Left kidney (tissue), 8 donors: ENCODE results near the gene LYVE1. TPM values are rescaled to one million over a fixed set of nuclear protein-coding genes. Genes with fewer than 3 reads are reported as not detected.

Experiments used
- DNase-seq: peaks from one replicate; pipeline ENCODE4 v3.0.0-alpha.2; 2013
- long read RNA-seq, 8 donors: transcript quantifications; one replicate each; lab custom pipeline, GENCODE V29; 2026
- polyA plus RNA-seq: library from polyadenylated mRNA; unstranded; fragments of 120-200 nt; gene quantifications from one replicate; pipeline ENCODE4 v1.2.1, GENCODE V29; 2013; ENCODE audit not compliant: insufficient read length

LYVE1 gene, protein sequence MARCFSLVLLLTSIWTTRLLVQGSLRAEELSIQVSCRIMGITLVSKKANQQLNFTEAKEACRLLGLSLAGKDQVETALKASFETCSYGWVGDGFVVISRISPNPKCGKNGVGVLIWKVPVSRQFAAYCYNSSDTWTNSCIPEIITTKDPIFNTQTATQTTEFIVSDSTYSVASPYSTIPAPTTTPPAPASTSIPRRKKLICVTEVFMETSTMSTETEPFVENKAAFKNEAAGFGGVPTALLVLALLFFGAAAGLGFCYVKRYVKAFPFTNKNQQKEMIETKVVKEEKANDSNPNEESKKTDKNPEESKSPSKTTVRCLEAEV
- 57.2 TPM for polyA plus RNA-seq
- long read RNA-seq, donor 1, transcript LYVE1-201 (6 exons, 3,273 nt) = major isoform, 10 of 16 reads
- long read RNA-seq, donor 1, partial matches to known transcripts = 6 of 16 reads
- long read RNA-seq, donor 1, other reads (novel, unspliced or antisense) = 0 of 16 reads
- long read RNA-seq, donor 2, transcript LYVE1-201 (6 exons, 3,273 nt) = major isoform, 14 of 21 reads
- long read RNA-seq, donor 2, partial matches to known transcripts = 7 of 21 reads
- long read RNA-seq, donor 2, other reads (novel, unspliced or antisense) = 0 of 21 reads
- long read RNA-seq, donor 3, transcript LYVE1-201 (6 exons, 3,273 nt) = major isoform, 16 of 21 reads
- long read RNA-seq, donor 3, partial matches to known transcripts = 5 of 21 reads
- long read RNA-seq, donor 3, other reads (novel, unspliced or antisense) = 0 of 21 reads
- long read RNA-seq, donor 4 = 0 reads
- long read RNA-seq, donor 5, transcript LYVE1-201 (6 exons, 3,273 nt) = major isoform, 25 of 43 reads
- long read RNA-seq, donor 5, partial matches to known transcripts = 18 of 43 reads
- long read RNA-seq, donor 5, other reads (novel, unspliced or antisense) = 0 of 43 reads
- long read RNA-seq, donor 6, transcript LYVE1-201 (6 exons, 3,273 nt) = major isoform, 11 of 22 reads
- long read RNA-seq, donor 6, partial matches to known transcripts = 11 of 22 reads
- long read RNA-seq, donor 6, other reads (novel, unspliced or antisense) = 0 of 22 reads
- long read RNA-seq, donor 7, transcript LYVE1-201 (6 exons, 3,273 nt) = major isoform, 16 of 23 reads
- long read RNA-seq, donor 7, partial matches to known transcripts = 7 of 23 reads
- long read RNA-seq, donor 7, other reads (novel, unspliced or antisense) = 0 of 23 reads
- long read RNA-seq, donor 8, transcript LYVE1-201 (6 exons, 3,273 nt) = major isoform, 6 of 6 reads
- long read RNA-seq, donor 8, partial matches to known transcripts = 0 of 6 reads
- long read RNA-seq, donor 8, other reads (novel, unspliced or antisense) = 0 of 6 reads

DNA sequence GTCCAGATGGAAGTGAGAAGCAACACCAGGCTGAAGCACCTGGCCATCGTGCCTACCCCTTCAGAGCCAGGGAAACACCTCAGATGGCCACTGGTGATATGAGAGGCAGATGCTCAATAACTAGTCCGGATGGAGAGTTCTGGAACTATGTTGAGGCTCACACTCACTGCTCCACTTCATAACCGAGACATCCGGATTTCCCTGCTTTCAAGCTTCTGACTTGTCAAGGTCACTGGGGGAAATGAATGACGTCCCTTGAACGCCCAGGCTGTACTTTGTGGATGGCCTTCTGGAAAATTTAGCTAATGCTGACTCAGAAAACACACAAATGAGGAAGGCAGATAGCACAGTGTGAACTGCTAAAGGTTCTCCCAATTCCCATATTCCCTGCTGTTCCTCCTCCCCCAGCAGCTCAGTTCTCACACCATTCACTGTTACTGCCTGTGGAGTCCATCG is at the start of gene LYVE1:
Gene LYVE1 (minus strand): TSS at position 180 of the 456 bp plus-strand sequence. CDS start 133 bp downstream, at position 47.
- DNase-seq = no peak

DNA sequence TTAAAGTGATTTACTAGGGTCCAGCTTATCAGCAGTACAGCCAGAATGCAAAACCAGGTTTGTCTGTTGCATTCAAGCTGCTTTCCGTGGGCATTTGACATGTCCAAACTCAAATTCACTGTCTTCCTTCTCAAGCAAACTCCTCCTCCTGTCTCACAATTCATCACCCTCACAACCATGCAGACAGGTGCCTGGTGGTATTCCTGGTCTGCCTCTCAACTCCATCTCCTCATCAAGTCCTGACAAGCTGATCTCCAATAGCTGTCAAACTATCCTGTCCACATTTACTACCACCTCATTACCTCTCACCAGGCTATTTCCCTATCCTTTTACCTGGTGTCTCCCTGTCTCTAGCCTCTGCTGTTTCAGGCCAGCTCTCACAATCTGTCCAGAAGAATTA is 49.1 kb upstream of the LYVE1 start:
- DNase-seq = no peak

DNA sequence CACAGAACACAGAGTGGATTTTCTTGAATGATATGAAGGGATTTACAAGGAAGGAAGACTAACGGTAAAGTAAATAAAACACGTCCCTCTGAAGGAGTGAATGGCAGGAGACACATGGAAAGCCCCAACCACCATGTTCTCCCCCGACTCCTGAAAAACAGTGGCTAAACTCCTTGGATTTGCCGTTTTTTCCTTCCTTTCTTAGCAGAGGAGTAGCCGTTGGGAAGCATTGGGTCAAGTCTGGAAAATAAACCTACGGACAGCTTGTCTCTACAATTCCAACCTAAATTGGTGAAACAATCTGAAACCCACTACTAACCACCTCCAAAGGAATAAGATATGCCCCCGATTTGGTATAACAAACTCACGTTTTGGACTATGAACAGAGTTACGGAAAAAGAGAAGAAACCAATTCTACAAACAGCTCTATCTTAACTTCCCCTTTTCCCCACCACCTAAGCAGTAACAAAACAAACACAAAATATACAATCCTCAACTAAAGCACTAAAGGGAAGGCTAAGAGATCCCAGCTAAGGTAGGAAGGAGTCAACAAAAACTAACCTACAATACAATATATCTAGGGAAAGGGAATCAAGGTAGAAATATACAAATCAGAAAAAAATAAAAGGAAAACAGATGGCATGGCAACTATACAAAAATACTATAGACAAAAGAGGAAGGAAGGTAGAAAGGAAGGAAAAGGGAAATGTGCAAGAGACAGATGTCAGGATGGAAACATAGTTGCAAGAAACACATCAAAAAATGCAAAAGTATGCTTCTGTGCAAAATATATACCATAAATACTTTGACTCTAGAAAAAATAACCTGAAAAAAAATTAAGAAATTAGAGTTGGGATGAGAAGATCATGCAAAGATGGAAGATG is 43.8 kb upstream of the LYVE1 start:
- no peak for DNase-seq

DNA sequence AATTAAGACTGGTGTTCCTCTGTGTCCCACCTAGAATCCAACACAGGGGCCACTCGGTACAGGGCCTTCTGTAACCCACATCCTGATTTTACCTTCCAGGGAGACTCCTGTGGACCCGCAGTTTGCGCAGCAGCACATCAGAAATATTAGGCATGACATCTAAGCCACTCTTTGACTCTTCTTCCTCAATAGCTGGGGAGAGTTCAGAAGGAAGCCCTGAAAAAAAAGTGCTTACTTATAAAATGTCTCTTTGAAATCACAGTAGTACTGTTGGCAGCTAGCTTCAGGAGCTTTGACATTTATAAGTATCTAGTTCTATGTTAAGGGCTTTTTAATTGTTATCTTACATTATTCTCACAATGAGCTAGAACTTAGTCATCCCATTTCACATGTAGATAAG is 41.2 kb upstream of the LYVE1 start:
- no peak for DNase-seq

DNA sequence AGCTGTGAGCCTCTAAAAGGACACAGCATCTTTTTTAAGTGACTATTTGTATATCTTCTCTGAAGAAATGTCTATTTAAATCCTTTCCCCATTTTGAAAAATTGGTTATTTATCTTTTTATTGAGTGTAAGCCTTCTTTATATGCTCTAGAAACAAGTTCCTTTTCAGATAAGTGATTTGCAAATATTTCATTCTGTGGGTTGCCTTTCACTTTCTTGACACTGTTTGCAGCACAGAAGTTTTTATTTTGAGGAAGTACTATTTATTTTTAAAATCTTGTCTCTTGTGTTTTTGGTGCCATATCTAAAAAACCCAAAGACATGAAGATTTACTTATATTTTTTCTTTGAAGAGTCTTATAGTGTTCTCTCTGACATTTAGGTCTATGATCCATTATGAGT is 40.1 kb upstream of the LYVE1 start:
- no peak for DNase-seq

DNA sequence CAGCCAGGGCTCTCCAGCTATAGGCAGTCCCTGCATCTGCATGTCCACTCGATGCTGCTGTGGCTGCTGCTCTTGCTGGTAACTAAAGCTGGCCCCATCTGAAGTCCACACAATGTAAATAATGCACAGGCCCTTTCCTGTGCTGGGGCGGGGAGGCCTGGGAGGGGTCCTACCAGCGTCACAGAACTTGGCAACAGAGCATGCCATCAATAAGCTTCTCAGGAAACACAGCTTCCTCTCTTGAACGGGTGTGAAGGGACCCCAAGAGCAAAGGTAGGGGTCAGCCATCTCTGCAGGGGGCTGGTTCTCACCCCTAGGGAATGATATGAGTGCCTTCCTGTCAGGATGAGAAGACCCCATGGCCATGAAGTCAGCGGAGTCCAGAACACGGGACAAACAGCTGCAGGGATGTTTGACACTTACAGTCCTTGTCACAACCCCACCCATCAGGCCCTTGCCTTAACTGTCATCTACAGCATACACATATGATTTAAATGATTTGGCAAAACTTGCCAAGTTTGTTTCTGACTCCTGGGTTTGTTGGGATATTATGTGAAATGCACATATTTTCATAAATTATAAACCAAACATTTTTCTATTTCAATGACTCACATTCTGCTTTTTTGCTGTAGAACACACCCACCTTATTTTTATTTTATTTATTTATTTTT is 39.1 kb upstream of the LYVE1 start:
- DNase-seq = no peak

DNA sequence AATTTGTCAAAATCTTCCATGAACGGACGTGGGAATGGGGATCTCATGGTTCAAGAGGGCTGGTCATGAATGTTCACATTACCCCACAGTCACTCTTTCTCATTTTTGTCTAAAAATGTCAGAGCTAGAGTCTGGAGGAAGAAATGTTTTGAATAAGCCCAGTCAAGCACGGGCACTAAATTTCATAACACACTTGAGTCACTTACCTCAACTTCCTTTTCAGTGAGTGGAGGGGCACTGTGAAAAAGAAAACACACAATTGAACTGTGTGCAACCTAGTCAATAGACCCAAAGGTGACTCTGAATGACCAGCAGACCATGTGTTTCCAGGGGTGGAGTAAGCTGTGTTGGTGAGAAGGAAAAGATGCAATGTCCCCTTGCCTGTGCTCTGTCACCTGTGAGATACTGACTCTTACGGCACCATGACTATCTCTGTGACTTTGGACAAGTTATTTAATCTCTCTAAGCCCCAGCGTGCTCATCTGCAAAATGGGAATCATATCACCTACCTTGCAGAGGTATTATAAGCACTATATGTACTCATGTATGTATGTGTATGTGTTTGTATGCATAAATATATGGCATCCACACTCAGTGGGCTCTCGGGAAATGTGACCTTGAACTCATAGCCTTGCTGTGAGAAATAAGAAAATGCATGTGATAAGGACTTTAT is 38.2 kb upstream of the LYVE1 start:
- no peak for DNase-seq

DNA sequence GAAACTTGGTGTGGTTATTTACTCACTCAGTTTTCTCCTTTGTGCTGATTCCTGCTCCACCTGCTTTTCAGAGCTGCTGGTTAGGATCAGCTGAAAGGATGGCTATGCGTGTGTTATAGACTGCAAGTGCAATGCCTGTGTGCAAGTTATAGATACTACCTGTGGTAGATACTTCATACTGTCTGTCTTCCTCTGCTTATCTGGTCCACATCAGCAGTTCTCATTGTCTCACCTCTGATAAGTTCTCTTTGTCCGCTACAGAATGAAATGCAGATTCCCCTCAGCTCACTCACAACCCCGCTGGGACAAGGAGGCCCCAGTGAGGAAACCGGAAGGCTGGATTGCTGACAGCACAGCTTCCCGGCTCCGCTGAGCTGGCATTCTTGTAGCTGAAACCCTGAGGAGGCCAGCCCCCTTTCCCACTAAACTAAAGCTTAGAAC is 37.5 kb upstream of the LYVE1 start:
- no peak for DNase-seq

DNA sequence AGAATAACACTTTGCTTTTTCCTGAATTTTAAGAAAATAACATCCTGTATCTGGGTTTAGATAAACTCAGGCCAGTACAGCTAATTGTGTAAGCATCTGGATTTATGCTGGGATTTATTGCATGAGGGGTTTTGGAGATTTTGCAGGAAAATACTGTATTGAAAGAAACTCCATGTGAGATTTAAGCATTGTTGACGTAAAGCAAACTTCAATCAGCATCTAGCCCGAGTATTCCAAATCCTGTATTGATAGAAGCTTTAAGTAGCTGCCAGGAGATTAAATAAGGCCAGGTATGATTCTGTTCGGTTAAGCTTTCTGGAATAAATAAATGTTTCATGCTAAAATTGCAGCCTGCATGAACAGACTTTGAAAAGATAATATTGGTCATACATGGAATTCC is 36.3 kb upstream of the LYVE1 start:
- DNase-seq = no peak

DNA sequence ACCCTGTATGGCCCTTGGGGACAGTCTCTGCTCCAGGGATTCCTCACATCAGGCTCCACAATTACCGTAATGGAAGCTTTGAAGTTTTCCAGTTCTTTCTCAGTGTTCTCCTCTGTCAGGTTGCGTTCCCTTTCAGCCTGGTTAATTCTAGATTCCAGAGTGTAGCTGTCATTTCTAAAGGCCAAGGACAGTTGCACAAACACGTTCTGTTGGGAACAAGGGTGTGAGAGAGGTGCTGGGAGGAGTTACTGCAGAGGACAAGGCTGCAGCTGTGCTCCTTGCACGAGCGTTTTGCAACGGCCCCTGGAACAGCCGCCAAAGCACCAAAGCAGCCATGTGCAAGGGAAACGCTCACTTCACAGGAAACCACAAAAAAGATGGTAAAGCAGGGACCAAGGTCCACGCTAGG is 35.9 kb upstream of the LYVE1 start:
- no peak for DNase-seq

DNA sequence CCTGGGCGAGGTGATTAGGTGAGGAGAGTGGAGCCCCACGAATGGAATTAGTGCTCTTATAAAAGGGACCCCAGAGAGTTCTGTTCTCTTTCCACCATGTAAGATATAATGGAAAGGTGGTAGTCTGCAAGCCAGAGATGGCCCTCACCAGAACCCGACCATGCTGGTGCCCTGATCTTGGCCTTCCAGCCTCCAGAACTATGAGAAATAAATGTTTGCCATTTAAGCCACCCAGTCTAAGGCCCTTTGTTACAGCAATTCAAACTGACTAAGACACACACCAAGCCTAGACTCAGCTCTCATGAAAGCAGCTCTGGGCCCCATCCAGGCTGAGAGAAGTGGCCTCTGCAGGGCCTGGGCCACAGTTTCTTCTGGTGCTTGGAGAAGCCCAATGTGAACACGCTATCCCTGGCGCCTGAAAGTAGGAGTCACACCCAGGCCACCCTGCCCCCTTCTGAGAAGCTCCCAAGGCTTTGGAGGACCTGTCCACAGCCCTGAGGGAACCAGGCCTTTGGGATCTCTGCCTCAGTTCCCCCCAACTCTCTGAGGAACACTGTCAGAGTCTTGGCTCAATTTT is 35.3 kb upstream of the LYVE1 start:
- no peak for DNase-seq

DNA sequence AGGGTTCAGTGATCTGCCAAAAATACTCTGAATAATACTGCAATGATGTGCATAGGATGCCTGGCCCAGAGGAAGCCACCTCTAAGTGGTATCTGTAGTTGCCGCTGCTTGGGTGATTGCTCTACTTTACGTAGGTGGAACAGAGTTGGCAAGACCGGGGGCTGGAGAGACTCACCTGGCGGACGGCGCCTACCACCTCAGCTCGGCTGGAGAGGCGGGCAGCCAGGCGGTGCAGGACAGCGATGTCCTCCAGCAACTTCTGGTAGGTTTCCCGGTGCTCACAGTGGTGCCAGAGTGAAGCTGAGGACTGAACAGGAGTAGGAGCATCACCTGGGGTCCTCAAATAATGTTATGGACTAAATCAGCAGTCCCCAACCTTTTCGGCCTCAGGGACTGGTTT is 34.5 kb upstream of the LYVE1 start:
- no peak for DNase-seq

DNA sequence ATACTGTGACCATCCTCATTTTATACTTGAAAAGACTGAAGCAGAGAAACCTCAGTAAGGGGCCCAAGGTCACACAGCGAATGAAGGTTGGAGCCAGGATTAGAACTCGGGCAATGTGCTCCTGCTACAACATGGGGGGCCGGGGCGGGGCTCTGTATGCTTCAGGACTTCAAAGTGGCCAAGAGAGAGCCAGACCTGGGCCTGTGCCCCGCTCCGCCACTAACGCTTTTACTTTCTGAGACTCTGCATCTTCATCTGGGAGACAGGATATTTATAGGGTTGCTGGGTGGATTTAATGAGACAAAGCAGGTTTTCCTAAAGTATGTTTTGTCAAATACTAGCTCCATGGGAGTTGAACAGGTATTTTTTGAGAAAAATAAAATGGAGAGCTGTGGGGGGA is 33.9 kb upstream of the LYVE1 start:
- DNase-seq = no peak

DNA sequence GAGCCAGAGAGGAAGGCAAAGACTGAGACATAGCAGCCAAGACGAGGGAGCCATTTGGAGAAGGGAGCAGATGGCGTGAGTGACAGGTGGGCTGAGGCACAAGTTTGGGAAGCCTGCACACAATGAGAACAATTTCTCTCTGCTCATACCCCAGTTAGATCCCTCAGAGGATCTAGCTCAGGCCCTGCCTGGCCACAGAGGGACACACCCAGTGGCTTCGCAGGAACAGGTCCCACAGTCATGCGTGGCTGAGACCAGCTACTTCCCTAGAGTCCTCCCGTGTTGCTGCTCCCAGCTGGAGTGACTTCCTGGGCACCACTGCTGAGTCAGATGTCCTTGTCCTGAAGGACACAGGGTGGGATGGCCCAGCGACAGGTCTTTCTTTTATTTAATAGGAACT is 33.4 kb upstream of the LYVE1 start:
- DNase-seq = no peak

DNA sequence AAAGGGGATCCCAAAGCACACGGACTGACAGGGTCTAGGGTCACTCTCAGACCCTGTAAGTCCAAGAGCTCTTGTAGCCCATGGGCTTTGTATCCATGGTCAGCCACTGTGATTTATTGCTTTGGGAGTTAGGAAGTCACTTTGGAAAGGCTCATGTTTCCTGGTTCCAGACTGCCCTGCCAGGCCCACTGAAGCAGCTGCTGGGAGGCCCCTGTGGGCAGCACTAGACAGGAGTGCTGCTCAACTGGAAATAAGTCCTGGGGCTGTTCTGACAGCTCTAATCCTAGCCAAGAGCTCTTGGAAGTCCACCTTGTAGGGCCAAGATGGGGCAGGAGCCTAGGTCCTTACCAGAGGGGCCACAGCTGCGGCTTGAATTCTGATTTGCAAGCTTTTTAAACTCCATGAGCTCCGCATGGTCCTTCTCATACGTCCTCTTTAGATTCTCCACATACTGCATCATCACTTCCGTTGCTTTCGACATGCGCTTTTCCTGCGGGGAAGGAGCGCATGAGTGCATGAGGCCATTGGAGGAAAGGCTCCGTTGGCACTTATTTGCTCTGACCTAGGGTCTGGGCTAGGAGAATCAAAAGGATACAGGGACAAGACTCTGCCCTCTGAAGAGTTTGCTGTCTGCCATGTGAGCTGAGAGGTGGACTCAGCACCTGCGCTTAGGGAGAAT is 32.2 kb upstream of the LYVE1 start:
- peak; percentile 81 for DNase-seq

DNA sequence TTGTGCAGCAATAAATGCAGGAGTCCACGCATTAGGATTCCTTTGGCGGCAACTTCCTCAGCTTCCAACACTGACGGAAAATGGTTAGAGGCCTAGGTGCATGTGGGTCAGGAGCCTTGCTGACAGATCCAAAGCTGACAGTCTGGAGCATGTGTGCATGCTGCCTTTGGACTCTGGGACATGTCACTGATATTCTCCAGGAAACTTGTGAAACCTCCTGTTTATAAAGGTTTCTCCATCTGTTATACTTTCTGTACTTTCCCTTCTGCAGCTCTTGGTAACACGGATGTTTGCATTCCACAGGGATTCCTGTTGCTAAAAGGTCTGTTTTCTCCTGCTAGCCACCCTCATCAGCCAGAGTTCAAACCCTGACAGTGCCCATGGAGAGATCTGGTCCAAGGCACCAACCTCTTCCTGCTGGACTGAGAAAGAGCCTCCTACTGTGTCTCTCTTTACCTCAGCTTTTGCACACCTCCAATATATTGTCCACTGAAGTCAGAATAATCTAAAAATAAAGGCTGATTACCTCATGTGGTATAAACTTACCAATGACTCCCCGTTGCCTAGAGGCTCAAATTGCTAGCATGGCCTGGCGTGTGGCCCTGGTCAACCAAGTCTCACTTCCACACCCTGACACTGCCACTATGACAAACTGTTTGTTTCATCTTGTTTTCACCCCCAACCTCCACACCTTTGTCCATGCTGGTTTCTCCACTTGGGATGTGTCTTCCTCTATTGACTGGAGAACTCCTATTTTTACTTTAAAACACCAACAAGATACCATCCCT is 31.1 kb upstream of the LYVE1 start:
- DNase-seq = no peak

DNA sequence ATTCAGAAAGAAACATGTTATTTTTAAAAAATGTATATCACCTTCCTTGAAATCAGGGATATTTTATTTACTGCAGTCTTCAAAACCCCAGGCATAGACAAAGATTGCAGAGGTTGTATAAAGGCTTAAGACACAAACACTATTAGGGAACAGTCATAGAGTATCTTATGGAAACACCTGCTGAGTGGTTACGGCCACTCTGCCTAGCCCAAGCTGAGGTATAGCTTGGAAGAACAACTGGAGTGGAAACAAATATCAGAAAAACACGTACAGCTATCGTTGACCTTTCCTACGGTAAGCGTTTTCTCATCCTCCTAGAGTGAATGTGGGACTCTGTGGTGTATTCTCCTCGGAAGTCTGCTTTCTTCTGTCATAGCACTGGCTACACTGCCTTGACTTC is 30.4 kb upstream of the LYVE1 start:
- no peak for DNase-seq

DNA sequence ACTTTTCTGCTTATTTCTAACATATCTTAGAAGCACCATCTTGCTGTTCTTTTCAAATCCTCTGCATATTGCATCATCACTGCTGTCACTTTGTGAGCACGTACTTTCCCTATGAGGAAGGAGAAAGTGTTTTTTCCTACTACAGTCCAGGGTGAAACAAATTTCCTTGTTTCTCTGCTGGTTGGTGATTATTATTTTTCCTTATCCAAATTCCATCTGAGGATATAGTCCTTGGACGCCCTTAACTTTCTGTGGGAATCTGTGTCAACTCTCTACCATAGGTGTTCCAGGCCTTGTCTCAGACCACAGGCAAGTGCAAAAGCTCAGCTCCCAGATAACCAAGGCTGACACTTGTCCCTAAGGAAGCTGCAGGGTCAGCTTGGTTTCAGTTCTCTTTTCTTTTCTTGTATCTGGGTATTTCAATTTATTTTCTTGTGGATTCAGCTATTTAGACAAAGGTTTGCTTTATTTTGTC is 29.4 kb upstream of the LYVE1 start:
- DNase-seq = no peak
